SK-N-SH (cell line): ENCODE results near the gene PROM2.

Source experiments
- JUND ChIP-seq: IDR thresholded peaks from 2 replicates; pipeline ENCODE4 v1.4.0; 2012
- POLR2AphosphoS5 ChIP-seq: IDR thresholded peaks from 2 replicates; pipeline ENCODE4 v1.6.1; 2012; ENCODE audit warnings: low read depth, low read length
- RFX5 ChIP-seq: IDR thresholded peaks from 2 replicates; pipeline ENCODE4 v1.6.1; 2012; ENCODE audit warnings: mild to moderate bottlenecking, improper control_type of control experiment, low read length
- YY1 ChIP-seq: IDR thresholded peaks from 2 replicates; pipeline ENCODE4 v1.4.0; 2012; ENCODE audit warnings: low read depth, mild to moderate bottlenecking
- TF ChIP-seq, protein P1 (sequence below): fragments of 200-600 bp; sonication (generic); IDR thresholded peaks from 2 replicates; pipeline ENCODE4 v1.6.1; 2017; ENCODE audit warnings: antibody characterized with exemption, mild to moderate bottlenecking, moderate library complexity

DNA sequence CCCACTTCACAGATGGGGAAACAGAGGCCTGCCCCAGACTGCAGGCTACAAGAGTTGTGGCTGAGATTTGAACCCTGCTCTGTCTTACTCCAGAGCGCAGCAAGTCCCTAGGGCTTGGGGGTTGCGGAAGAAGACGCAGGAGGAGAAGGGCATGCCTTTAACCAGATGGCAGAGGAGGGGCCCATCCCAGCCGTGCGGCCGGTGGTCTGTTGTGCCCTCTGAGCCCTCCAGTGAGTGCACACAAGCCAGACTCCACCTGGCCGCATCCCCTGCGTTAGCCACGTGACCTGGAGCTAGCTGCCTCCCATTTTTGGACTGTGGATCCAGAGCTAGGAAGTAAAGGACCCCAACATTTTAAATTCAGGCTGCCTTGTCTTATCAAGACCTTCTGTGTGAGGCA is 25.7 kb downstream of the PROM2 start:
- TF ChIP-seq POLR2AphosphoS5 (no peak), JUND (no peak), YY1 (no peak), RFX5 (no peak)
- TF ChIP-seq, protein P1, sequence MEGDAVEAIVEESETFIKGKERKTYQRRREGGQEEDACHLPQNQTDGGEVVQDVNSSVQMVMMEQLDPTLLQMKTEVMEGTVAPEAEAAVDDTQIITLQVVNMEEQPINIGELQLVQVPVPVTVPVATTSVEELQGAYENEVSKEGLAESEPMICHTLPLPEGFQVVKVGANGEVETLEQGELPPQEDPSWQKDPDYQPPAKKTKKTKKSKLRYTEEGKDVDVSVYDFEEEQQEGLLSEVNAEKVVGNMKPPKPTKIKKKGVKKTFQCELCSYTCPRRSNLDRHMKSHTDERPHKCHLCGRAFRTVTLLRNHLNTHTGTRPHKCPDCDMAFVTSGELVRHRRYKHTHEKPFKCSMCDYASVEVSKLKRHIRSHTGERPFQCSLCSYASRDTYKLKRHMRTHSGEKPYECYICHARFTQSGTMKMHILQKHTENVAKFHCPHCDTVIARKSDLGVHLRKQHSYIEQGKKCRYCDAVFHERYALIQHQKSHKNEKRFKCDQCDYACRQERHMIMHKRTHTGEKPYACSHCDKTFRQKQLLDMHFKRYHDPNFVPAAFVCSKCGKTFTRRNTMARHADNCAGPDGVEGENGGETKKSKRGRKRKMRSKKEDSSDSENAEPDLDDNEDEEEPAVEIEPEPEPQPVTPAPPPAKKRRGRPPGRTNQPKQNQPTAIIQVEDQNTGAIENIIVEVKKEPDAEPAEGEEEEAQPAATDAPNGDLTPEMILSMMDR = no peak
